ENCODE results near the gene METTL2A.
"Not testable (repeated sequence)": the region's sequence is repeated elsewhere in the genome, so short reads cannot be mapped to it uniquely, and the experiment has no call there.

DNA sequence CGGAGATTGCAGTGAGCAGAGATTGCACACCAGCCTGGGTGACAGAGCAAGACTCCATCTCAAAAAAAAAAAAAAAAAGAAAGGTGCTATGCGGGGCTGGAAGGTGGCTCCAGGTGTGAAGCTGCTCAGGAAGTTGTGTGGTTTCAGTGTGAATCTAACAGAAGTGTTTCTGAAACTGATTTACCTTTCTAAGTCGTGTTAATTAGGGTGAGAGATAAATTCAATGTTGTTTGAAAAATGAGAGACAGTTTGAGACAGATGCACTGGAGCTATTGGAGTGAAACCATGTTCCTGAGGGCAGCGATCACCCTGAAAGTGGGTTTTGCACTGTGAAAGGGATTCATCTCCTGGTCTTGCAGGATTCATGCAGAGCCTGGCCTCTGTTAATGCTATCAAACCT is 30.0 kb downstream of the METTL2A start:
- TF ChIP-seq, protein P1, sequence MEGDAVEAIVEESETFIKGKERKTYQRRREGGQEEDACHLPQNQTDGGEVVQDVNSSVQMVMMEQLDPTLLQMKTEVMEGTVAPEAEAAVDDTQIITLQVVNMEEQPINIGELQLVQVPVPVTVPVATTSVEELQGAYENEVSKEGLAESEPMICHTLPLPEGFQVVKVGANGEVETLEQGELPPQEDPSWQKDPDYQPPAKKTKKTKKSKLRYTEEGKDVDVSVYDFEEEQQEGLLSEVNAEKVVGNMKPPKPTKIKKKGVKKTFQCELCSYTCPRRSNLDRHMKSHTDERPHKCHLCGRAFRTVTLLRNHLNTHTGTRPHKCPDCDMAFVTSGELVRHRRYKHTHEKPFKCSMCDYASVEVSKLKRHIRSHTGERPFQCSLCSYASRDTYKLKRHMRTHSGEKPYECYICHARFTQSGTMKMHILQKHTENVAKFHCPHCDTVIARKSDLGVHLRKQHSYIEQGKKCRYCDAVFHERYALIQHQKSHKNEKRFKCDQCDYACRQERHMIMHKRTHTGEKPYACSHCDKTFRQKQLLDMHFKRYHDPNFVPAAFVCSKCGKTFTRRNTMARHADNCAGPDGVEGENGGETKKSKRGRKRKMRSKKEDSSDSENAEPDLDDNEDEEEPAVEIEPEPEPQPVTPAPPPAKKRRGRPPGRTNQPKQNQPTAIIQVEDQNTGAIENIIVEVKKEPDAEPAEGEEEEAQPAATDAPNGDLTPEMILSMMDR (conservative IDR thresholded peaks at IDR 0.05), result not testable (repeated sequence)
- TF ChIP-seq EZH2 (IDR thresholded peaks at IDR 0.05; ENCODE audit: low read depth), result not testable (repeated sequence)
